Hematopoietic multipotent progenitor cell treated with erythropoietin and hydrocortisone succinate and interleukin-3 and kit ligand, for 8 days (in vitro differentiated cells): ENCODE results near the gene SPATA6.

ENCODE experiments used
- DNase-seq: peaks from one replicate; pipeline ENCODE4 v3.0.0-alpha.2; 2015

SPATA6 gene

DNA sequence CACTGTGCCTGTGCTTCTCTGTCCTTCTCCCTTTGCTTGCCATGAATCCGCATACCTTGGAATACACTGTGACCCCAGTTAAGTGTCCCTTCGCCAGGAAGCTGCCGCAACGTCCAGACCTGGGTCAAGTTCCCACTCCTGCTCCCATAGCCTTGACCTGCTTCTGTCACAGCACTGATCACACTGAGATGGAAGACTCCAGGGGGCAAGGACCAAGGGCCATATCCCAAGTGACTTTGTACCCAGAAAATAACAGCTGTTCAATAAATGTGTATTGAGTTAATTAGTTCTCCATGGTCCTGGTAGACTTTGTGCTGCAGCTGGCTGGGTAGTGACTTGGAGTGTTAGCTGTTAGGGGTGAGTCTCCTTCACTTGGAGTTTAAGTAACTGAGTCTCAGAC, 223.6 kb downstream of the SPATA6 start:
- DNase-seq = no peak

DNA sequence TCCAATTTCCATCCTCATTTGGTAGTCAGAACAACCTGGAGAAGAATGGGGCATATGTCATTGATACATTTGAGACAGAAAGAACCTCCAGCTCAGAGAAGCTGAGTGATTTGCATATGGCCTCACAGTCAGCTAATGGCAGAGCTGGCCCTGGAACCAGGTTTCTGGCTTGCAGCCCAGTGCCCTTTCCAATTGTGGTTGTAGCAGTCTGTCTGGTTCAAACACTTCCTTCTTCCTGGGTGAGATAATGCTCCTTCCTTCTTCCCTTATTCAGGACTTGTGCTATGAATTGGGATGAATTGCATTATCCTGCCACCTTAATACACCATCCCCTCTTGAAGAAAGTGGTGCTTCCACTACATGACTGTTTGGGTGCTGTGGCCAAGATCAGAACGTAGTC, 225.3 kb downstream of the SPATA6 start:
- DNase-seq = no peak
